SK-N-SH treated with all-trans-retinoic acid at 6 μM for 48 hours (cell line): ENCODE data around the gene KIAA1210.

Experiments
- ATAC-seq: fragments of 200-7000 bp; cut with Tn5 transposase; 3 replicates; pipeline ENCODE4 v1.9.1; 2020; ENCODE audit warnings: mild to moderate bottlenecking, moderate library complexity
- ARNTL ChIP-seq: fragments of 450-650 bp; formaldehyde crosslinking; IDR thresholded peaks from 2 replicates; pipeline ENCODE4 v1.5.0; 2020; ENCODE audit warnings: low read depth, mild to moderate bottlenecking, moderate library complexity, borderline replicate concordance
- CSDC2 ChIP-seq: fragments of 250-450 bp; sonication (Bioruptor Pico); IDR thresholded peaks from 2 replicates; pipeline ENCODE4 v1.5.0; 2020; ENCODE audit warnings: mild to moderate bottlenecking, moderate library complexity
- ESRRG ChIP-seq: fragments of 250-450 bp; sonication (Bioruptor Pico); IDR thresholded peaks from 2 replicates; pipeline ENCODE4 v1.6.1; 2021; ENCODE audit warnings: mild to moderate bottlenecking
- GLIS3 ChIP-seq: fragments of 250-450 bp; sonication (Bioruptor Pico); IDR thresholded peaks from 2 replicates; pipeline ENCODE4 v1.5.0; 2020; ENCODE audit warnings: mild to moderate bottlenecking, moderate library complexity
- ISL1 ChIP-seq: fragments of 250-450 bp; sonication (Bioruptor Pico); IDR thresholded peaks from 2 replicates; pipeline ENCODE4 v2.1.2; 2022; ENCODE audit warnings: mild to moderate bottlenecking, moderate library complexity
- PPARA ChIP-seq: fragments of 250-450 bp; sonication (Bioruptor Pico); IDR thresholded peaks from 2 replicates; pipeline ENCODE4 v1.5.0; 2020; ENCODE audit warnings: mild to moderate bottlenecking, borderline replicate concordance
- RARB ChIP-seq: fragments of 250-450 bp; sonication (Bioruptor Pico); IDR thresholded peaks from 2 replicates; pipeline ENCODE4 v1.8.0; 2021; ENCODE audit warnings: mild to moderate bottlenecking, moderate library complexity
- SNAI2 ChIP-seq: fragments of 250-450 bp; sonication (Bioruptor Pico); IDR thresholded peaks from 2 replicates; pipeline ENCODE4 v1.5.0; 2020; ENCODE audit warnings: mild to moderate bottlenecking, moderate library complexity
- TCF4 ChIP-seq: fragments of 250-450 bp; sonication (Bioruptor Pico); IDR thresholded peaks from 2 replicates; pipeline ENCODE4 v1.8.0; 2021; ENCODE audit warnings: mild to moderate bottlenecking, moderate library complexity, borderline replicate concordance
- TOX ChIP-seq: fragments of 250-450 bp; sonication (Bioruptor Pico); IDR thresholded peaks from 2 replicates; pipeline ENCODE4 v1.8.0; 2021; ENCODE audit warnings: mild to moderate bottlenecking, moderate library complexity, borderline replicate concordance
- ZC3H10 ChIP-seq: fragments of 250-450 bp; sonication (Bioruptor Pico); IDR thresholded peaks from 2 replicates; pipeline ENCODE4 v1.5.1; 2021; ENCODE audit warnings: mild to moderate bottlenecking, moderate library complexity
- ZFP3 ChIP-seq: fragments of 250-450 bp; sonication (Bioruptor Pico); IDR thresholded peaks from 2 replicates; pipeline ENCODE4 v1.5.0; 2020; ENCODE audit warnings: mild to moderate bottlenecking, moderate library complexity
- ZFP30 ChIP-seq: fragments of 450-650 bp; formaldehyde crosslinking; IDR thresholded peaks from 2 replicates; pipeline ENCODE4 v1.5.0; 2022; ENCODE audit warnings: mild to moderate bottlenecking, moderate library complexity
- ZNF565 ChIP-seq: fragments of 450-650 bp; formaldehyde crosslinking; conservative IDR thresholded peaks from 2 replicates; pipeline ENCODE4 v1.5.0; 2020; ENCODE audit warnings: low read depth, mild to moderate bottlenecking, moderate library complexity
- ZNF70 ChIP-seq: fragments of 450-650 bp; formaldehyde crosslinking; IDR thresholded peaks from 2 replicates; pipeline ENCODE4 v1.5.0; 2020; ENCODE audit warnings: mild to moderate bottlenecking, moderate library complexity
- ZNF8 ChIP-seq: fragments of 450-650 bp; formaldehyde crosslinking; IDR thresholded peaks from 2 replicates; pipeline ENCODE4 v1.5.0; 2020; ENCODE audit warnings: mild to moderate bottlenecking, moderate library complexity
- TF ChIP-seq, protein P1 (sequence below): fragments of 250-450 bp; sonication (Bioruptor Pico); IDR thresholded peaks from 2 replicates; pipeline ENCODE4 v1.8.0; 2021; ENCODE audit warnings: low read depth, mild to moderate bottlenecking, moderate library complexity, borderline replicate concordance
- TF ChIP-seq, protein P2 (sequence below): fragments of 250-450 bp; sonication (Bioruptor Pico); IDR thresholded peaks from 2 replicates; pipeline ENCODE4 v1.5.0; 2020; ENCODE audit warnings: mild to moderate bottlenecking, moderate library complexity
- TF ChIP-seq, protein P3 (sequence below): fragments of 250-450 bp; sonication (Bioruptor Pico); IDR thresholded peaks from 2 replicates; pipeline ENCODE4 v1.5.1; 2021; ENCODE audit warnings: mild to moderate bottlenecking, moderate library complexity
- TF ChIP-seq, protein P4 (sequence below): fragments of 250-450 bp; sonication (Bioruptor Pico); IDR thresholded peaks from 2 replicates; pipeline ENCODE4 v1.8.0; 2020; ENCODE audit warnings: mild to moderate bottlenecking, moderate library complexity, borderline replicate concordance

The KIAA1210 gene

DNA sequence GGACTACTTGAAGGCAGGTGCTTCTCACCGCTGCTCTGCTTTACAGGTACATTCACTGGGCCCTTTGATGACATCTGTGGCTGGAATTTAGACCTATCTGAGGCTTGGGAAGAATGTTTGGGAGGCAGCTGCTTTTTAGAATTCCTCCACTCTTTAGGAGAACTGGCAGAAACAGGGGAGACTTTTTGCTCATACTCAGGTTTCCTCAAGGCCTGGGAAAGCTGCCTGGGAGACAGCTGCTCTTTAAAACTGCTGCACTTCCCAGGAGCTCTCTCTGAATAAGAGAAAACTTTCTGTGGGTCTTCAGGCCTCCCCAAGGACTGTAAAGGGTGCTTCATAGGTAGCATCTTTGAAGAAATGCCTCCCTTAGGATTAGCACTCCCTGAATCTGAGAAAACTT is 40.5 kb downstream of the KIAA1210 start:
- TF ChIP-seq ZNF70 (CRISPR knock-in tag) (no peak), TCF4 (CRISPR knock-in tag) (no peak)

DNA sequence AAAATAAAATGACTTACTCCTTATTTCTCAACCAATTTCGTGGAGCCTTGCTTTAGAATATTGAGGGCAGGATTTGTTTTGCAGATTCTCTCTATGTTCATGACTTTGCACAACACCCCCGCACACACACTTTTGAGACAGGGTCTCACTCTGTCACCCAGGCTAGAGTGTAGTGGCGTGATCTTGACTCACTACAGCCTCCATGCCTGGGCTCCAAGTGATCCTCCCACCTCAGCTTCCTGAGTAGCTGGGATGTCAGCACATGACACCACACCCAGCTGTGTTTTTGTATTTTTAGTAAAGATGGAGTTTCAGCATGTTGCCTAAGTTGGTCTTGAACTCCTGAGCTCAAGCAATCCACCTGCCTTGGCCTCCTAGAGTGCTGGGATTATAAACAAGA is 42.8 kb downstream of the KIAA1210 start:
- no peak for ATAC-seq
- TF ChIP-seq TOX (no peak), ZNF70 (CRISPR knock-in tag) (no peak), SNAI2 (CRISPR knock-in tag) (no peak), TCF4 (CRISPR knock-in tag) (no peak), PPARA (CRISPR knock-in tag) (no peak), ARNTL (CRISPR knock-in tag) (no peak), ZFP3 (CRISPR knock-in tag) (no peak), RARB (CRISPR knock-in tag) (no peak), ZNF8 (CRISPR knock-in tag) (no peak), ZNF565 (no peak), CSDC2 (CRISPR knock-in tag) (no peak), ISL1 (CRISPR knock-in tag) (no peak)
- TF ChIP-seq, protein P1, sequence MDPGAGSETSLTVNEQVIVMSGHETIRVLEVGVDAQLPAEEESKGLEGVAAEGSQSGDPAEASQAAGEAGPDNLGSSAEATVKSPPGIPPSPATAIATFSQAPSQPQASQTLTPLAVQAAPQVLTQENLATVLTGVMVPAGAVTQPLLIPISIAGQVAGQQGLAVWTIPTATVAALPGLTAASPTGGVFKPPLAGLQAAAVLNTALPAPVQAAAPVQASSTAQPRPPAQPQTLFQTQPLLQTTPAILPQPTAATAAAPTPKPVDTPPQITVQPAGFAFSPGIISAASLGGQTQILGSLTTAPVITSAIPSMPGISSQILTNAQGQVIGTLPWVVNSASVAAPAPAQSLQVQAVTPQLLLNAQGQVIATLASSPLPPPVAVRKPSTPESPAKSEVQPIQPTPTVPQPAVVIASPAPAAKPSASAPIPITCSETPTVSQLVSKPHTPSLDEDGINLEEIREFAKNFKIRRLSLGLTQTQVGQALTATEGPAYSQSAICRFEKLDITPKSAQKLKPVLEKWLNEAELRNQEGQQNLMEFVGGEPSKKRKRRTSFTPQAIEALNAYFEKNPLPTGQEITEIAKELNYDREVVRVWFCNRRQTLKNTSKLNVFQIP (CRISPR knock-in tag) = no peak
- TF ChIP-seq, protein P2, sequence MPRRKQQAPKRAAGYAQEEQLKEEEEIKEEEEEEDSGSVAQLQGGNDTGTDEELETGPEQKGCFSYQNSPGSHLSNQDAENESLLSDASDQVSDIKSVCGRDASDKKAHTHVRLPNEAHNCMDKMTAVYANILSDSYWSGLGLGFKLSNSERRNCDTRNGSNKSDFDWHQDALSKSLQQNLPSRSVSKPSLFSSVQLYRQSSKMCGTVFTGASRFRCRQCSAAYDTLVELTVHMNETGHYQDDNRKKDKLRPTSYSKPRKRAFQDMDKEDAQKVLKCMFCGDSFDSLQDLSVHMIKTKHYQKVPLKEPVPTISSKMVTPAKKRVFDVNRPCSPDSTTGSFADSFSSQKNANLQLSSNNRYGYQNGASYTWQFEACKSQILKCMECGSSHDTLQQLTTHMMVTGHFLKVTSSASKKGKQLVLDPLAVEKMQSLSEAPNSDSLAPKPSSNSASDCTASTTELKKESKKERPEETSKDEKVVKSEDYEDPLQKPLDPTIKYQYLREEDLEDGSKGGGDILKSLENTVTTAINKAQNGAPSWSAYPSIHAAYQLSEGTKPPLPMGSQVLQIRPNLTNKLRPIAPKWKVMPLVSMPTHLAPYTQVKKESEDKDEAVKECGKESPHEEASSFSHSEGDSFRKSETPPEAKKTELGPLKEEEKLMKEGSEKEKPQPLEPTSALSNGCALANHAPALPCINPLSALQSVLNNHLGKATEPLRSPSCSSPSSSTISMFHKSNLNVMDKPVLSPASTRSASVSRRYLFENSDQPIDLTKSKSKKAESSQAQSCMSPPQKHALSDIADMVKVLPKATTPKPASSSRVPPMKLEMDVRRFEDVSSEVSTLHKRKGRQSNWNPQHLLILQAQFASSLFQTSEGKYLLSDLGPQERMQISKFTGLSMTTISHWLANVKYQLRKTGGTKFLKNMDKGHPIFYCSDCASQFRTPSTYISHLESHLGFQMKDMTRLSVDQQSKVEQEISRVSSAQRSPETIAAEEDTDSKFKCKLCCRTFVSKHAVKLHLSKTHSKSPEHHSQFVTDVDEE (CRISPR knock-in tag) = no peak
- TF ChIP-seq, protein P3, sequence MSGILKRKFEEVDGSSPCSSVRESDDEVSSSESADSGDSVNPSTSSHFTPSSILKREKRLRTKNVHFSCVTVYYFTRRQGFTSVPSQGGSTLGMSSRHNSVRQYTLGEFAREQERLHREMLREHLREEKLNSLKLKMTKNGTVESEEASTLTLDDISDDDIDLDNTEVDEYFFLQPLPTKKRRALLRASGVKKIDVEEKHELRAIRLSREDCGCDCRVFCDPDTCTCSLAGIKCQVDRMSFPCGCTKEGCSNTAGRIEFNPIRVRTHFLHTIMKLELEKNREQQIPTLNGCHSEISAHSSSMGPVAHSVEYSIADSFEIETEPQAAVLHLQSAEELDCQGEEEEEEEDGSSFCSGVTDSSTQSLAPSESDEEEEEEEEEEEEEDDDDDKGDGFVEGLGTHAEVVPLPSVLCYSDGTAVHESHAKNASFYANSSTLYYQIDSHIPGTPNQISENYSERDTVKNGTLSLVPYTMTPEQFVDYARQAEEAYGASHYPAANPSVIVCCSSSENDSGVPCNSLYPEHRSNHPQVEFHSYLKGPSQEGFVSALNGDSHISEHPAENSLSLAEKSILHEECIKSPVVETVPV (CRISPR knock-in tag) = no peak

More for the DNA sequence above, 40.5 kb downstream of the KIAA1210 start:
- ATAC-seq = no peak

DNA sequence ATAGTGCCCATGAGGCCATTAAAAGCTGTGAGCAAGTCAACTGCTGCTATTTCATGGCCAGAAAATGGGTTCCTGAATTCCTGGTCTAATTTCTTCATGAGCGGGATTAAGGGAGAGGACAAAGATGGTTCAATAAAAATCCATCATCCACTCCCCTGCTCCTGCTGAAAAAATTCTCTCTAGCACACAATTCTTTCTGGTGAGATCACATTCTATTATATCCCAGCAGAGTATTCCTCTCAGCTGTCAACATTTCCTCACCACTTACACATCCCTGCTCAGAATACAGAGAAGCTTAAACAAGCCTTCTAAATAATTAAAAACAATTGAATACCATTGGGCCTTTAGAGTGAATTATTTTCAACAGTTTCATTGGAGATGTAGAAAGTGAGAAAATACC is 45.3 kb downstream of the KIAA1210 start:
- TF ChIP-seq, protein P4, sequence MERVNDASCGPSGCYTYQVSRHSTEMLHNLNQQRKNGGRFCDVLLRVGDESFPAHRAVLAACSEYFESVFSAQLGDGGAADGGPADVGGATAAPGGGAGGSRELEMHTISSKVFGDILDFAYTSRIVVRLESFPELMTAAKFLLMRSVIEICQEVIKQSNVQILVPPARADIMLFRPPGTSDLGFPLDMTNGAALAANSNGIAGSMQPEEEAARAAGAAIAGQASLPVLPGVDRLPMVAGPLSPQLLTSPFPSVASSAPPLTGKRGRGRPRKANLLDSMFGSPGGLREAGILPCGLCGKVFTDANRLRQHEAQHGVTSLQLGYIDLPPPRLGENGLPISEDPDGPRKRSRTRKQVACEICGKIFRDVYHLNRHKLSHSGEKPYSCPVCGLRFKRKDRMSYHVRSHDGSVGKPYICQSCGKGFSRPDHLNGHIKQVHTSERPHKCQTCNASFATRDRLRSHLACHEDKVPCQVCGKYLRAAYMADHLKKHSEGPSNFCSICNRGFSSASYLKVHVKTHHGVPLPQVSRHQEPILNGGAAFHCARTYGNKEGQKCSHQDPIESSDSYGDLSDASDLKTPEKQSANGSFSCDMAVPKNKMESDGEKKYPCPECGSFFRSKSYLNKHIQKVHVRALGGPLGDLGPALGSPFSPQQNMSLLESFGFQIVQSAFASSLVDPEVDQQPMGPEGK (CRISPR knock-in tag) = no peak
- TF ChIP-seq, all 23 proteins: peak for 0
- ATAC-seq = no peak

DNA sequence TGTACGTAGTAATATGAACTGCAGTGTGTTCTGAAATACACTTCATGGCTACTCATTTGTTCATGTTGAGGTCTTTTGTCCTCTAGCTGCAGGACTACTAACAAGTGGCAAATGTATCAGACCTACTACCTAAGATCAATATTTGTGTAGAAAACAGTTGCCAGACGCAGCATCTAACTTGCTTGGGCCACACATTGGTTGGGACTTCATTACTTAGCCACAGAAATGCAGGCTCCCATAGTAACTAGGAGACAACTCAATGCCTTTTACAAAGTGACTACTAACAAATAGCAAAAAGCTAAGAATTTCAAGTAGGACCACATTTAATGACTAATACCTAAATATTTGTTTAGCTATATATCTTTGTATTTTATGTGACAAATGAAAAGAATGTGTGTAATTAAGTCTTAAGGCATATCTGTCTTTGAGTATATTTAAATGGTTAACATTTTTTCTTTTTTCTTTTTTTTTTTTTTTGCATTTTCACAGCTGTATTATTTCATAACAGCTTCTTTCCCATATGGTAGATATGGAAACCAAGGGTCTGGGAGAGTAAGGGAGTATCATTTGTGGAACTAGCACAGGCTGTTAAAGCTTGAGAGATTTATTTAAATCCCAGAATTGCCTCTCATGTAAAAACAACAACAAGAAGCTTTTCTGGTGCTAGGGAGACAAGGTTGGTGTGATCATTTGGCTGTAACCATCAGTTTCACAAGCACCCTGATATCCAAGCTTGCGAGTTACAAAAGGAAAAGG is 52.2 kb downstream of the KIAA1210 start:
- no peak for ATAC-seq
- no peak for TF ChIP-seq ISL1 (CRISPR knock-in tag)
- no peak for TF ChIP-seq RARB (CRISPR knock-in tag)
- TF ChIP-seq GLIS3 (CRISPR knock-in tag) = no peak
- TF ChIP-seq ZC3H10 (CRISPR knock-in tag) = no peak
- TF ChIP-seq TOX = no peak
- TF ChIP-seq ESRRG (CRISPR knock-in tag) = no peak
- TF ChIP-seq, protein P3 (CRISPR knock-in tag) = no peak
- TF ChIP-seq ZNF8 (CRISPR knock-in tag) = no peak
- TF ChIP-seq ZFP30 (CRISPR knock-in tag) = no peak
- no peak for TF ChIP-seq PPARA (CRISPR knock-in tag)
- TF ChIP-seq ARNTL (CRISPR knock-in tag) = no peak
- TF ChIP-seq ZNF565 = no peak
- TF ChIP-seq, protein P2 (CRISPR knock-in tag) = no peak
- TF ChIP-seq, protein P1 (CRISPR knock-in tag) = no peak
- no peak for TF ChIP-seq CSDC2 (CRISPR knock-in tag)
